Midbrain (tissue), 1 donor: ENCODE data around the gene JPH3.

Experiments
- DNase-seq: peaks from one replicate; lab custom pipeline; 2025; lab: John Stamatoyannopoulos, UW

Gene JPH3

DNA sequence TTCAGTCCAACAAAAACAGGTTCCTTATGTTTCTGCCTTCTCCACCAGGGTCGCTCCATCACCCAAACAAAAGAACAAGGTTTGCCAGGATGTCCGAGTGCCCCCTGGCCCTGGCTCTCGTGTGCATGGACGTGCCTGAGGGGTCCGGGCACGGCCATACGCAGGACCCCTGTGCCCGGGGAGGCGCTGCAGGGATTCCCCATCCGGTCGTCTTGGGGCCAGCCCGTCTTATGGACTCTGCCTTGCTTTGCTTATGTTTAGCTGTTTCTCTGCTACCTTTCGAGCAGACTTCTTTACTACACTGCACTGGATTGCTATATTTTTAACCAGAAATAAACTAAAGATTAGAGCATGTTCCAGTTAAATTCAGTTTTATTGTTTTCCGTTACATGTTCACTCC, 95.5 kb downstream of the JPH3 start:
- DNase-seq, result no peak

- no peak for DNase-seq
Observed at GRCh38 chr16:87698241-87698640, 95.9 kb downstream of the JPH3 start.

GRCh38 chr16:87698676-87699199, 96.4 kb downstream of the JPH3 start:
- no peak for DNase-seq

DNA sequence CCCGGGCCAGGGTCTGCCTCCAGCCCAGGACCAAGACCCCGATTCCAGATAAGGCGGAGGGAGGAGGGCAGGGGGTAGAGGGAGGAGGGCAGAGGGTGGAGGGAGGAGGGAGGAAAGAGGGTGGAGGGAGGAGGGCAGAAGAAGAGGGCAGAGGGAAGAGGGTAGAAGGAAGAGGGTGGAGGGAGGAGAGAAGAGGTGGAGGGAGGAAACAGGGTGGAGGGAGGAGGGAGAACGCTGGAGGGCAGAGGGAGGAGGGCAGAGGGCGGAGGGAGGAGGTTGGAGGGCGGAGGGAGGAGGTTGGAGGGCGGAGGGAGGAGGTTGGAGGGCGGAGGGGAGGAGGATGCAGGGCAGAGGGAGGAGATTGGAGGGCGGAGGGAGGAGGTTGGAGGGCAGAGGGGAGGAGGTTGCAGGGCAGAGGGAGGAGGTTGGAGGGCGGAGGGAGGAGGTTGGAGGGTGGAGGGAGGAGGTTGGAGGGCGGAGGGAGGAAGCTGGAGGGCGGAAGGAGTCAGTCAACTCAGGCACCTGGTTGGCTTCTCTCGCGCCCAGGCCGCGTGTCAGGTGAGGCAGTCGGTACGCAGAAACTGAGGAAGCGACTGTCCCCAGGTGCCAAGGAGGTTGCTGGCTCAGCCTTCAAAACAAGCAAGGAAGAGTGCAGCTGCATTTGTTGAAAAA, 98.2 kb downstream of the JPH3 start:
- no peak for DNase-seq

DNA sequence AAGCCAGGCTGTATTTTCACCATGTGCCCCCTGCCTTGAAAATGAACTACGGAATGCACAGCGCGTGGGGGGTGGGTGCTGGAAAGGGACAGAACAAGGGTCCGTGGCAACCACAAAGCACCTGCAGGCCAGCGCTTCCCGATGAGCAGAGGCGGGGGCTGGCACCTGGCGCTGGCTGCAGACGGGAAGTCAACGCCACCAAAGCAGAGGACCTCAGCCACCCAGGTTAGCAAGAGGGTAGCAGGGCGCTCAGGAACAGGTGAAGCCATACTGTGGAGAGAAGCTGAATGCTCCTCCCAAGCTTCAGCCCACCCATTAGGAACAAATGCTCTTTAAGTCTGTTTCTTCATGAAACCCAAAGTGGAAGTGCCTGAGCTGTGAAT, 98.8 kb downstream of the JPH3 start:
- no peak for DNase-seq

DNA sequence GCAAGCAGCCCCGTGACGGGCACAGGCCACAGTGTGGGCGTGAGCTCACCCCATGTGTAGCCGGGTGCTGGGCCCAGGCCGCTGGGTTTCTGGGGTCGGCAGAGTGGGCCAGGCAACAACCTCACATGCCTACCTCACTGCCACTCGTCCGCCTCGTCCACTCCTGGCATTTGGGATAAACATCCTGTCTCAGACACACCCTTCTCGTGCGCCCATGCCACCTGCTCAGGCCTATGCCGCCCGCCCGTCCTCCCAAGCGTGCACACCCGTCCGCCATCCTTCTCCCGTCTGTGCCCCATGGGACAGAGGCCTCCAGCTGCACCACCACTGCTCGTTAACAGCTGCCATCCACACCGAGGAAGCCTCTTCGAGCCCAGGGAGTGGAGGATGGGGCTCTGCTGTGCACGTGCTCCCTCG, 99.2 kb downstream of the JPH3 start:
- DNase-seq, result no peak

DNA sequence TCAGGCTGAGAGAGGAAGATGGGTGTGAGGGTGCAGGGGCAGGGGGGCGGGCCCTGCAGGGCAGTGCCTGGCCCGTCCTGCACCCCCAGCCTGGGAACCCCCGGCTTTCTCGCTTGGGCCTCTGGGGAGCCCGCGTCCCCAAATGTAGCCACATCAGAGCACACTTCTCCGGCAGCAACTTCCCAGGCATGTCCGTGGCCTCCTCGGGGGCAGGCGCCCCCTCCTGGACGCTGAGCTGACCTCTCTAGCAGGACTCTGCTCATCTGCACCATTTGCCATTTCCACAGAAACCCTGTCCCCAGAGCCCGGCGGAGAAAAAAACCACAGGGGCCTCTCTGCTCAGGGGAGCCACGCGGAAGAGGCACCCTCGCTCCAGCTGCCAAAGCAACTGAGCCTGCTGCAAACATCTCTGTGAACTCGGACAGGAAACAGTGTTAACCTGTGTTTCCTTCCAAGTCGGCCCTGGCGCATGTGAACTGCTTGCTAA, 100.1 kb downstream of the JPH3 start:
- no peak for DNase-seq

DNA sequence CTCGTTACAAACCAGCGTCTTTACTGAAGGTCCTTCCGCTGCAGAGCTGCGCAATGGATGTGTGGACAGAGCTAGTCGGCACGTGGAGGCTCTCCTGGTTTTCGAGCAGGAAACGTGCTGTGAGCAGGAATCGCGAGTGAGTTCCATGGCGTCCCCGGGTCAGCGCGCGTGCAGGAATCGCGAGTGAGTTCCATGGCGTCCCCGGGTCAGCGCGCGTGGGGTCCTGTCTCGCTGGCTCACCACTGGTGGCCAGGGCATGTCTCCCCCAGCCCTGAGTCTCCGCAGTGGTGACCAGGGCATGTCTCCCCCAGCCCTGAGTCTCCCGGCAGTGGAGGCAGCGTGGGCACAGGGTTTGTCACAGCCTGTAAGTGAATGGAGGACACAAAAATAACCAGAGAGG, 100.8 kb downstream of the JPH3 start:
- no peak for DNase-seq

DNA sequence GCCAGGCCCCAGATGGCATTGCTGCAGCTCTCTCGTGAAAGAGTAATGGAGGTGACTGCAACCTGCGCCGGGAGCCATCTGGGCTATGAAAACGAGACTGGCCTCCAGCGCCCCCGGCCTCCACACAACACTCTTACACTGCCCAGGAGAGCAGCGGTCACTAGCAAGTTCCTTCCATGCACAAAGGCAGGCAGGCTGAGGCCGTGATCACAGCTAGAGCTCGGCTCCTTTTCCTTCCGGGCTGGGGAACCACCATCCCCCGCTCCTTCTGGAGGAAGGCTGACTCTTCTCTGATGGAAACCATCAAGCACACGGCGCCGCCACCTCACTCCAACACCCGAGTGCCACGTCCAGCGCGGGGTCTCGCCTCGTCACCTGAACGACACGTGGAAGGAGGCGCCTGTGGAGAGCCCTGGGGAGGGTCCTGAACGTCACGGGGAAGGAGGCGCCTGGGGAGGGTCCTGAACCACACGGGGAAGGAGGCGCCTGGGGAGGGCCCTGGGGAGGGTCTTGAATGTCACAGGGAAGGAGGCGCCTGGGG, 101.6 kb downstream of the JPH3 start:
- DNase-seq, result no peak

GRCh38 chr16:87704754-87705353, 102.5 kb downstream of the JPH3 start:
- peak; percentile 58 for DNase-seq

GRCh38 chr16:87705771-87706277, 103.5 kb downstream of the JPH3 start:
- DNase-seq, result no peak

DNA sequence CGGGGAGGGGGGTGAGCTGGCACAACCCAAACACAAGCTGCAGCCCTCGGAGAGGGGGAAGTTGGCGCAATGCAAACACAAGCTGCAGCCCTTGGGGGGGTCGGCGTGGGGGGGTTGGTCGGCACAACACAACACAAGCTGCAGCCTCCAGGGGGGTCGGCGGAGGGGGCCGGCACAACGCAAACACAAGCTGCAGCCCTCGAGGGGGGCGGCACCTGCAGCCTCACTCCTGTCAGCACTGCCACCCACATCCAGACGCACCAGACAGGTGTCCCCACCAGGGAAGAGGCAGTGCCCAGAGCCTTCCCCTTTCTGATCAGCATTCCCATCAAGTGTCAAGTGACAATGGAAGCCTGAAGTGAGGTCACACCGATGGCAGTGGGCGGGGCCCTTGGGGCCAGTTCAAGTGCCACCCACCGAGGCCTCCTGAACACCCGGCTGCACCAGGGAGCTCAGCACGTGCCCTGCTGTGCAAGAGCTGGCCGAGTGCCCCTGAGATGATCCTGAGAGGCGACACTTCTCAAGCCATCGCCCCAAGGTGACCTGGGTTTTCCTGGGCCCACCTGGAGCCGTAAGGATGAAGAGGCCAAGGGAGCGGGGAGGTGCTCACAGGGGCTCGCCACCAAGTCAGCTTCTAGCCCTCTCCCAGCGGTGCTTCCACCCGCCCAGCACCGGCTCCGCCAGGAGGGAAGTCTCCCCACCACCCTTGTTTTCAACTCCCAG, 104.1 kb downstream of the JPH3 start:
- no peak for DNase-seq

DNA sequence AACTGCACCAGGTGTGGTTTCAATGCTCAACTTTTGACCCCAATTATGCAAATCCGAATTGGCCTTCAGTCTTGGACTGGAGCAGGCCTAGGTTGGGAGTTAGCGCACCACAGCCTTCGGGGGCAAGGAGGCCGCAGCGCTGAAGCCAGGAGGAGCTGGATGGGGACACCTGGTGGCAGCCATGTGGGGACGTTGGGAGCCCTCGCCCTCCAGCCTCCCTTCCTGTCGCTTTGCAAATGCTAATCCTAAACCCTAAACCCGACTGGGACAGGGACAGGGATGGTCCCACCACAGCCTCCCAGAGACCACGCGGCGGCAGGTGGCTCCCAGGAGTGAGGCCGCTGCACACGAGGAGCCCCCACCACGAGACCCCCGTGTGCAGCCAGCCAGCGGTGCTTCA, 104.8 kb downstream of the JPH3 start:
- no peak for DNase-seq

DNA sequence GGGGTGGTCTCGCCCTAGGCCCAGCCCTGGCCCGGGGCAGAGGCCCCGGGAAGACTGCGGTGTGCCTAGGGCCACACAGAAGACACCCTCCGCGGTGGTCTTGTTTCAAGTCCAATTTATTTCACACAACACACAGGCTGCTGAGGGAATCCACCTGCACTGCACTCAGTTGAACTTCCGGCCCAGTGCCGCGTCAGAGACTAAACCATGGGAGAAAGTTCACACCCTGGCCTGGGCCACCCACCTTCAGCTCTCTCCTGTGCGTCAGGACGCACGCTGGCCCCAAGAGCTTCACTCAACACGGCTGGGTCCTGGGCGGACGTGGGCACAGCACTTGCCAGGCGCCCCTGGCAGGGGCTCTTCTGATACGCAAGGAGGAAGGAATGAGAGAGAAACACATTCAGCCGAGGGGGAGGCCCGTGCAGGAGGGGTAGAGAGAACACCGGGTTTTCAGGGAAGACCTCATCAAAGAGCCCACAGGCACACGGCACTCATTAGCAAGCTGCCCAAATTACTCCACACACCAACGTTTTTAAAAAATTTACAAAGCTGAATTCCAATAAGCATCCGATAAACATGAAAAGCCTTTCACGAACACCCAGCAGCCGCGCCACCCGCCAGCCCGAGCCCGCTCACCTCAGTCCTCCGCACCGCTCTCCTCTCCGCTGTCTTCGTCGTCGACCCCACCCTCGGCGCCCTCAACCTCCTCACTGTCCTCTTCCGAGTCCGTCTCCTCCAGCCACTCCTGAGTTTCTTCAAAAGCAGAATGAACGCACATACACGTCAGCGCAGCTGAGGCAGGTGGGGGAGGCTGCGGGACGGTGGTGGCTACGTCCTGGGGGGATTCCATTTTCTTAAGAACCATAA, 105.6 kb downstream of the JPH3 start:
- no peak for DNase-seq

- DNase-seq, result no peak
Observed at GRCh38 chr16:87708881-87709638, 106.8 kb downstream of the JPH3 start.

GRCh38 chr16:87709677-87710076, 107.4 kb downstream of the JPH3 start:
- no peak for DNase-seq

DNA sequence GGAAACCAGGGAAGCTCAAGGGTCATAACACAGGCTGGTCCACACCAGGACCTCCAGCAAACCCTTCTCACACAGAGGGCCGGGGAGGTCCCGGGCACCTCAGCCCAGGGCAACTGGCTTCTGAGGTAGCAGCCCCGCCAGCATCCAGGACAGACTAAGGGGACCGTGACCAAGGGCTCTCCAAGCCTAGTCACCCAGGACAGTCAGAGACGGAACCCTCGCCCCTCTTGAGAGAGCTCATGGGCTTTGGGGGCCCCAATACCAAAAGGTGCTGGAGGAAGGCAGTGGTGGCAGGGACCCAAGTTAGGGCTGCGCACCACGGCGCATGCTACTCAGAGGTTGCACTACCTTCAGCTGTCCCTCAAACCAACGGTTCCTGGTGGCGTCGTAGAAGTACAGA, 108.6 kb downstream of the JPH3 start:
- DNase-seq, result no peak

GRCh38 chr16:87712184-87712762, 110.0 kb downstream of the JPH3 start:
- DNase-seq, result no peak

GRCh38 chr16:87713451-87714229, 111.3 kb downstream of the JPH3 start:
- DNase-seq, result no peak

DNA sequence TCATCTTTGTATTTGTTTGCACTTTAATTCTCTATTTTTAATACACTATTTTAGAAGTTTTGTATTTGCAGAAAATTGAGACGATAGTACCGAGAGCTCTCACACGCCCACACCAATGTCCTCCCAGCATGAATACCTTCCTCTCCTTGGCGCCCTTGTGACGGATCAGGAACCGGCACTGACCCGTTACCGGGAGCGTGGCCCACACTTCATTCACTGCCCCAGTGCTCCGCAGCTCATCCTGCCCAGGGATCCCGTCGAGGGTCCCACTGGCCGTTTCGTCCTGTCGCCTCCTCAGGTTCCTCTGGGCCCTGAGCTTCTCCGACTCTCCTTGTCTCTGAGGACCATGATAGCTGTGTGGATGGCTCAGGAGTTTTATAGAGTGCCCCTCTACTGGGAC, 112.9 kb downstream of the JPH3 start:
- DNase-seq, result no peak
